Activated CD8-positive, alpha-beta T cell treated with anti-CD3 and anti-CD28 coated beads, Interleukin-2, amount 10 ng/mL, durations not matched to agents 7 days and 5 days (primary cell): ENCODE measurements around the gene GLDN. TPM values are rescaled to one million over a fixed set of nuclear protein-coding genes. Genes with fewer than 3 reads are reported as not detected.

ENCODE experiments used
- ATAC-seq: fragments of 150-1000 bp; cut with Tn5 transposase; one replicate; pipeline ENCODE4 v1.10.0; 2021; ENCODE audit warnings: moderate library complexity
- CTCF ChIA-PET: fragments of 350-600 bp; sonication (Branson Sonifier 250); formaldehyde crosslinking; loops from one replicate; lab custom pipeline; 2021; ENCODE audit warnings: antibody characterized with exemption; lab: Charles Lee
- POLR2A ChIA-PET: fragments of 350-600 bp; sonication (Branson Sonifier 250); formaldehyde crosslinking; loops from one replicate; lab custom pipeline; 2021; ENCODE audit warnings: antibody characterized with exemption; lab: Charles Lee
- DNase-seq: peaks from one replicate; pipeline ENCODE4 v3.0.0-alpha.2; 2020
- H3K27ac Mint-ChIP-seq: one replicate; pipeline ENCODE4 v1.8.0; 2021; ENCODE audit warnings: mild to moderate bottlenecking, mixed read lengths
- H3K27me3 Mint-ChIP-seq: one replicate; pipeline ENCODE4 v1.8.0; 2021; ENCODE audit warnings: low read depth, mixed read lengths
- H3K36me3 Mint-ChIP-seq: one replicate; pipeline ENCODE4 v1.8.0; 2021; ENCODE audit warnings: low read depth, mixed read lengths
- H3K4me1 Mint-ChIP-seq: one replicate; pipeline ENCODE4 v1.8.0; 2021; ENCODE audit warnings: low read depth, mixed read lengths
- H3K4me3 Mint-ChIP-seq: one replicate; pipeline ENCODE4 v1.8.0; 2021; ENCODE audit warnings: mild to moderate bottlenecking, mixed read lengths
- H3K9me3 Mint-ChIP-seq: one replicate; pipeline ENCODE4 v1.8.0; 2022; ENCODE audit warnings: mixed read lengths; ENCODE audit not compliant: insufficient read depth
- total RNA-seq, 2 experiments: library from RNA; stranded (reverse); gene quantifications; one replicate each; pipeline ENCODE4 v1.2.3, GENCODE V29; 2021

Gene GLDN
- total RNA-seq, 2 experiments from 2014 or later = not detected

GRCh38 chr15:51346136-51346535 lies 4.7 kb downstream of the GLDN start:
- POLR2A ChIA-PET = no interaction called here
- no peak for ATAC-seq
- no peak overlapping the region for H3K27ac Mint-ChIP-seq

GRCh38 chr15:51348688-51349087 lies 7.2 kb downstream of the GLDN start:
- Mint-ChIP-seq H3K4me1 (peaks cover 2% of the 10 kb centered on the region), H3K36me3 (no peaks in the 10 kb centered on the region), H3K27ac (no peak overlapping the region), H3K4me3 (no peak overlapping the region), H3K27me3 (peaks cover 12% of the 10 kb centered on the region), H3K9me3 (no peaks in the 10 kb centered on the region)
- POLR2A ChIA-PET = no interaction called here
- DNase-seq (no peak), ATAC-seq (no peak)
- CTCF ChIA-PET = no interaction called here

More at GRCh38 chr15:51346136-51346535, 4.7 kb downstream of the GLDN start:
- Mint-ChIP-seq H3K36me3 (no peaks in the 10 kb centered on the region), H3K27me3 (peaks cover 19% of the 10 kb centered on the region), H3K4me3 (no peak overlapping the region), H3K9me3 (no peaks in the 10 kb centered on the region), H3K4me1 (peaks cover 2% of the 10 kb centered on the region)
- DNase-seq = no peak
- CTCF ChIA-PET = no interaction called here

GRCh38 chr15:51349156-51349844 lies 7.8 kb downstream of the GLDN start:
- peaks cover 2% of the 10 kb centered on the region for H3K4me1 Mint-ChIP-seq
- CTCF ChIA-PET = no interaction called here
- no peak overlapping the region for H3K27ac Mint-ChIP-seq

GRCh38 chr15:51350723-51351122 lies 9.3 kb downstream of the GLDN start:
- DNase-seq (no peak), ATAC-seq (no peak)
- Mint-ChIP-seq H3K27me3 (peaks cover 12% of the 10 kb centered on the region), H3K27ac (no peak overlapping the region), H3K4me1 (peaks cover 2% of the 10 kb centered on the region), H3K9me3 (no peaks in the 10 kb centered on the region), H3K36me3 (no peaks in the 10 kb centered on the region), H3K4me3 (no peak overlapping the region)
- POLR2A ChIA-PET = no interaction called here
- CTCF ChIA-PET = no interaction called here

More at GRCh38 chr15:51349156-51349844, 7.8 kb downstream of the GLDN start:
- DNase-seq = no peak
- no peaks in the 10 kb centered on the region for H3K36me3 Mint-ChIP-seq
- no peak overlapping the region for H3K4me3 Mint-ChIP-seq
- POLR2A ChIA-PET = no interaction called here
- H3K27me3 Mint-ChIP-seq = peaks cover 11% of the 10 kb centered on the region
- H3K9me3 Mint-ChIP-seq = no peaks in the 10 kb centered on the region
- no peak for ATAC-seq

GRCh38 chr15:51353976-51354375 lies 12.5 kb downstream of the GLDN start:
- H3K4me1 Mint-ChIP-seq = peaks cover 3% of the 10 kb centered on the region
- ChIA-PET CTCF (no interaction called here), POLR2A (no interaction called here)
- H3K4me3 Mint-ChIP-seq = no peak overlapping the region
- peaks cover 12% of the 10 kb centered on the region for H3K27me3 Mint-ChIP-seq
- no peaks in the 10 kb centered on the region for H3K9me3 Mint-ChIP-seq
- DNase-seq (no peak), ATAC-seq (no peak)
- H3K27ac Mint-ChIP-seq = no peak overlapping the region
- no peaks in the 10 kb centered on the region for H3K36me3 Mint-ChIP-seq

- Mint-ChIP-seq H3K27ac (no peak overlapping the region), H3K4me3 (no peak overlapping the region), H3K36me3 (no peaks in the 10 kb centered on the region), H3K27me3 (peaks cover 12% of the 10 kb centered on the region), H3K9me3 (no peaks in the 10 kb centered on the region), H3K4me1 (peaks cover 3% of the 10 kb centered on the region)
- ChIA-PET CTCF (no interaction called here), POLR2A (no interaction called here)
- DNase-seq (no peak), ATAC-seq (no peak)
Measured at GRCh38 chr15:51355096-51355495, 13.6 kb downstream of the GLDN start.

GRCh38 chr15:51356147-51356546 lies 14.7 kb downstream of the GLDN start:
- Mint-ChIP-seq H3K27me3 (peaks cover 12% of the 10 kb centered on the region), H3K4me1 (peaks cover 3% of the 10 kb centered on the region), H3K4me3 (no peak overlapping the region), H3K36me3 (no peaks in the 10 kb centered on the region), H3K27ac (no peak overlapping the region), H3K9me3 (no peaks in the 10 kb centered on the region)
- POLR2A ChIA-PET = no interaction called here
- CTCF ChIA-PET = no interaction called here
- no peak for ATAC-seq
- DNase-seq = no peak

- H3K4me1 Mint-ChIP-seq = peaks cover 3% of the 10 kb centered on the region
- H3K4me3 Mint-ChIP-seq = no peak overlapping the region
- no peak for ATAC-seq
- H3K27ac Mint-ChIP-seq = no peak overlapping the region
- DNase-seq = no peak
- POLR2A ChIA-PET = no interaction called here
- CTCF ChIA-PET = no interaction called here
- peaks cover 12% of the 10 kb centered on the region for H3K27me3 Mint-ChIP-seq
- no peaks in the 10 kb centered on the region for H3K36me3 Mint-ChIP-seq
- H3K9me3 Mint-ChIP-seq = no peaks in the 10 kb centered on the region
Measured at GRCh38 chr15:51356983-51357382, 15.5 kb downstream of the GLDN start.

- no peak for DNase-seq
- POLR2A ChIA-PET = no interaction called here
- CTCF ChIA-PET = no interaction called here
- H3K36me3 Mint-ChIP-seq = no peaks in the 10 kb centered on the region
- no peak overlapping the region for H3K27ac Mint-ChIP-seq
- H3K27me3 Mint-ChIP-seq = no peaks in the 10 kb centered on the region
- no peak overlapping the region for H3K4me3 Mint-ChIP-seq
- peaks cover 3% of the 10 kb centered on the region for H3K4me1 Mint-ChIP-seq
- ATAC-seq = no peak
- H3K9me3 Mint-ChIP-seq = no peaks in the 10 kb centered on the region
Measured at GRCh38 chr15:51359981-51360380, 18.5 kb downstream of the GLDN start.

GRCh38 chr15:51363383-51363782 lies 21.9 kb downstream of the GLDN start:
- no peaks in the 10 kb centered on the region for H3K27me3 Mint-ChIP-seq
- ATAC-seq (no peak), DNase-seq (no peak)
- CTCF ChIA-PET = no interaction called here
- H3K36me3 Mint-ChIP-seq = no peaks in the 10 kb centered on the region
- no peak overlapping the region for H3K27ac Mint-ChIP-seq
- POLR2A ChIA-PET = no interaction called here
- no peaks in the 10 kb centered on the region for H3K4me1 Mint-ChIP-seq
- H3K9me3 Mint-ChIP-seq = no peaks in the 10 kb centered on the region
- H3K4me3 Mint-ChIP-seq = no peak overlapping the region

- H3K27me3 Mint-ChIP-seq = no peaks in the 10 kb centered on the region
- H3K4me1 Mint-ChIP-seq = no peaks in the 10 kb centered on the region
- H3K4me3 Mint-ChIP-seq = no peak overlapping the region
- DNase-seq (no peak), ATAC-seq (no peak)
- ChIA-PET POLR2A (no interaction called here), CTCF (interaction anchor here (1.1 kb wide), 1 partner anchor 15 kb away, joined by 4 read pairs; no protein-coding TSS in a partner anchor)
- no peaks in the 10 kb centered on the region for H3K36me3 Mint-ChIP-seq
- H3K27ac Mint-ChIP-seq = no peak overlapping the region
- H3K9me3 Mint-ChIP-seq = no peaks in the 10 kb centered on the region
Measured at GRCh38 chr15:51365417-51365816, 24.0 kb downstream of the GLDN start.

GRCh38 chr15:51366071-51366470 lies 24.6 kb downstream of the GLDN start:
- ChIA-PET CTCF (no interaction called here), POLR2A (no interaction called here)
- Mint-ChIP-seq H3K27ac (no peak overlapping the region), H3K9me3 (no peaks in the 10 kb centered on the region), H3K4me3 (no peak overlapping the region), H3K27me3 (no peaks in the 10 kb centered on the region), H3K4me1 (no peaks in the 10 kb centered on the region), H3K36me3 (no peaks in the 10 kb centered on the region)
- ATAC-seq = no peak
- DNase-seq = no peak

- H3K4me1 Mint-ChIP-seq = no peaks in the 10 kb centered on the region
- no peak for ATAC-seq
- no peaks in the 10 kb centered on the region for H3K36me3 Mint-ChIP-seq
- POLR2A ChIA-PET = no interaction called here
- no peaks in the 10 kb centered on the region for H3K27me3 Mint-ChIP-seq
- no peak for DNase-seq
- H3K9me3 Mint-ChIP-seq = no peaks in the 10 kb centered on the region
- no peak overlapping the region for H3K4me3 Mint-ChIP-seq
- CTCF ChIA-PET = no interaction called here
- no peak overlapping the region for H3K27ac Mint-ChIP-seq
Measured at GRCh38 chr15:51366920-51367319, 25.5 kb downstream of the GLDN start.
